GM12878 (cell line): Measurements from ENCODE around the gene SLC2A1. TPM values are rescaled to one million over a fixed set of nuclear protein-coding genes. Genes with fewer than 3 reads are reported as not detected.

Experiments
- BCL11A ChIP-seq: IDR thresholded peaks from 2 replicates; pipeline ENCODE4 v1.6.1; 2011; ENCODE audit warnings: low read depth, low read length
- MTA2 ChIP-seq: fragments of 450-650 bp; IDR thresholded peaks from 2 replicates; pipeline ENCODE4 v1.6.1; 2016; ENCODE audit warnings: low read depth, mild to moderate bottlenecking, moderate library complexity
- MYB ChIP-seq: fragments of 150-350 bp; IDR thresholded peaks from 2 replicates; pipeline ENCODE4 v1.6.1; 2014; ENCODE audit warnings: mild to moderate bottlenecking, low read depth, low read length, borderline replicate concordance
- NKRF ChIP-seq: fragments of 450-650 bp; conservative IDR thresholded peaks from 2 replicates; pipeline ENCODE4 v1.6.1; 2017; ENCODE audit warnings: mild to moderate bottlenecking, moderate library complexity
- NR2C1 ChIP-seq: fragments of 450-650 bp; IDR thresholded peaks from 2 replicates; pipeline ENCODE4 v1.6.1; 2017; ENCODE audit warnings: antibody characterized with exemption, mild to moderate bottlenecking, moderate library complexity
- RAD21 ChIP-seq: IDR thresholded peaks from 2 replicates; pipeline ENCODE4 v1.6.1; 2011; ENCODE audit warnings: mild to moderate bottlenecking, low read depth, low read length, moderate library complexity; ENCODE audit not compliant: insufficient read depth
- RBBP5 ChIP-seq: fragments of 200-600 bp; sonication (generic); conservative IDR thresholded peaks from 2 replicates; pipeline ENCODE4 v1.6.1; 2016
- SIN3A ChIP-seq: IDR thresholded peaks from 2 replicates; pipeline ENCODE4 v1.6.1; 2012; ENCODE audit warnings: low read depth, low read length, improper control_type of control experiment
- SMAD1 ChIP-seq: fragments of 450-650 bp; IDR thresholded peaks from 2 replicates; pipeline ENCODE4 v1.6.1; 2018; ENCODE audit warnings: mild to moderate bottlenecking, low read depth; ENCODE audit not compliant: partially characterized antibody
- SMAD5 ChIP-seq: IDR thresholded peaks from 2 replicates; pipeline ENCODE4 v1.6.1; 2016; ENCODE audit warnings: antibody characterized with exemption, low read depth
- SMARCA5 ChIP-seq: fragments of 450-650 bp; IDR thresholded peaks from 2 replicates; pipeline ENCODE4 v1.6.1; 2017; ENCODE audit warnings: mild to moderate bottlenecking
- ZNF24 ChIP-seq: fragments of 450-650 bp; IDR thresholded peaks from 2 replicates; pipeline ENCODE4 v1.6.1; 2017; ENCODE audit warnings: antibody characterized with exemption, mild to moderate bottlenecking
- polyA plus RNA-seq, 11 experiments: library from polyadenylated mRNA; depleted of rRNA in 4 of 11; unstranded in 6 of 11; stranded (reverse) in 5 of 11; fragments of >200 nt; fragmentation: Nextera tagmentation in 4 of 11; fragmentation: Illumina TruSeq in 1 of 11; extraction: Ambion mirVana in 4 of 11; extraction: Trizol in 1 of 11; gene quantifications; 1 replicate in 1 of 11; 2 replicates in 10 of 11; pipeline versions ENCODE4 v1.2.1 to v1.2.3, GENCODE V29; 2011 to 2016; ENCODE audit warnings: inconsistent platforms in 2 of 11, missing spikeins in 2 of 11, low read depth in 1 of 11
- total RNA-seq, 4 experiments: library from RNA; depleted of rRNA in 3 of 4; stranded (reverse); fragments of >200 nt in 3 of 4; fragmentation: Illumina TruSeq in 1 of 4; extraction: Trizol in 1 of 4; gene quantifications; 2 replicates each; pipeline versions ENCODE4 v1.2.1 to v1.2.3, GENCODE V29; 2013 to 2021
- TF ChIP-seq, protein P1 (sequence below): fragments of 450-650 bp; IDR thresholded peaks from 2 replicates; pipeline ENCODE4 v1.6.1; 2017; ENCODE audit warnings: mild to moderate bottlenecking
- TF ChIP-seq, protein P2 (sequence below): fragments of 450-650 bp; IDR thresholded peaks from 2 replicates; pipeline ENCODE4 v1.6.1; 2014; ENCODE audit warnings: mild to moderate bottlenecking
- TF ChIP-seq, protein P3 (sequence below): fragments of 450-650 bp; IDR thresholded peaks from 2 replicates; pipeline ENCODE4 v1.6.1; 2018; ENCODE audit warnings: mild to moderate bottlenecking, low read depth, moderate library complexity; ENCODE audit not compliant: partially characterized antibody
- TF ChIP-seq, protein P4 (sequence below): fragments of 450-650 bp; IDR thresholded peaks from 2 replicates; pipeline ENCODE4 v1.6.1; 2018; ENCODE audit warnings: borderline replicate concordance, mild to moderate bottlenecking; ENCODE audit not compliant: partially characterized antibody
- TF ChIP-seq, protein P5 (sequence below): fragments of 450-650 bp; formaldehyde crosslinking; IDR thresholded peaks from 2 replicates; pipeline ENCODE4 v1.4.0; 2020; ENCODE audit warnings: mild to moderate bottlenecking, moderate library complexity

Gene SLC2A1
- total and polyA plus RNA-seq, 10 of the 15 experiments (the other 5 are each of a cell fraction or from before 2014, with no cell fraction given), result 5.7 to 66.0 (median 44.2) TPM

DNA sequence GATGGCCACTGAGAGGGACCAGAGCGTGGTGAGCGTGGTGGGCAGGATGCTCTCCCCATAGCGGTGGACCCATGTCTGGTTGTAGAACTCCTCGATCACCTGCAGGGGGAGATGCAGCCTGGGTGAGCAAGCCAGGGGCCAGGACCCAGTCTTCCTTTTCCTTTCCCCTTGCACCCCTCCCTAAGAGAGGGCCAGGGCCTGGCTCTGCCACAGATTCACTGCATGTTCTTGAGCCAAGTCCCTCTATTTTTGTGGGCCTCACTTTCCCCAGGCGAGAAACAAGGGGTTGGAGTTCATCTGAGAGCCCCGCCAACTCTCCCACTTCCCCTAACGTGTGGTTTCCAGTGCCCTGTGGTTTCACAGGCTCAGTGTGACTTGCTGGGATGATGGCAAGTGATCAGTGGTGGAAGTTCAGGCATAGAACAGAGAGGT is 27.5 kb downstream of the SLC2A1 start (continued):
- TF ChIP-seq, protein P1, sequence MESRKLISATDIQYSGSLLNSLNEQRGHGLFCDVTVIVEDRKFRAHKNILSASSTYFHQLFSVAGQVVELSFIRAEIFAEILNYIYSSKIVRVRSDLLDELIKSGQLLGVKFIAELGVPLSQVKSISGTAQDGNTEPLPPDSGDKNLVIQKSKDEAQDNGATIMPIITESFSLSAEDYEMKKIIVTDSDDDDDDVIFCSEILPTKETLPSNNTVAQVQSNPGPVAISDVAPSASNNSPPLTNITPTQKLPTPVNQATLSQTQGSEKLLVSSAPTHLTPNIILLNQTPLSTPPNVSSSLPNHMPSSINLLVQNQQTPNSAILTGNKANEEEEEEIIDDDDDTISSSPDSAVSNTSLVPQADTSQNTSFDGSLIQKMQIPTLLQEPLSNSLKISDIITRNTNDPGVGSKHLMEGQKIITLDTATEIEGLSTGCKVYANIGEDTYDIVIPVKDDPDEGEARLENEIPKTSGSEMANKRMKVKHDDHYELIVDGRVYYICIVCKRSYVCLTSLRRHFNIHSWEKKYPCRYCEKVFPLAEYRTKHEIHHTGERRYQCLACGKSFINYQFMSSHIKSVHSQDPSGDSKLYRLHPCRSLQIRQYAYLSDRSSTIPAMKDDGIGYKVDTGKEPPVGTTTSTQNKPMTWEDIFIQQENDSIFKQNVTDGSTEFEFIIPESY, result peak; percentile 22; the same call in 1 of the 2 replicates
- no peak for TF ChIP-seq SMARCA5
- TF ChIP-seq, protein P2, sequence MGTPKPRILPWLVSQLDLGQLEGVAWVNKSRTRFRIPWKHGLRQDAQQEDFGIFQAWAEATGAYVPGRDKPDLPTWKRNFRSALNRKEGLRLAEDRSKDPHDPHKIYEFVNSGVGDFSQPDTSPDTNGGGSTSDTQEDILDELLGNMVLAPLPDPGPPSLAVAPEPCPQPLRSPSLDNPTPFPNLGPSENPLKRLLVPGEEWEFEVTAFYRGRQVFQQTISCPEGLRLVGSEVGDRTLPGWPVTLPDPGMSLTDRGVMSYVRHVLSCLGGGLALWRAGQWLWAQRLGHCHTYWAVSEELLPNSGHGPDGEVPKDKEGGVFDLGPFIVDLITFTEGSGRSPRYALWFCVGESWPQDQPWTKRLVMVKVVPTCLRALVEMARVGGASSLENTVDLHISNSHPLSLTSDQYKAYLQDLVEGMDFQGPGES, result no peak
- TF ChIP-seq RAD21, result peak; percentile 60
- TF ChIP-seq MYB, result no peak
- TF ChIP-seq SIN3A, result no peak
- TF ChIP-seq RBBP5, result no peak
- TF ChIP-seq SMAD1, result no peak
- TF ChIP-seq BCL11A, result peak; percentile 50
- TF ChIP-seq, protein P3, sequence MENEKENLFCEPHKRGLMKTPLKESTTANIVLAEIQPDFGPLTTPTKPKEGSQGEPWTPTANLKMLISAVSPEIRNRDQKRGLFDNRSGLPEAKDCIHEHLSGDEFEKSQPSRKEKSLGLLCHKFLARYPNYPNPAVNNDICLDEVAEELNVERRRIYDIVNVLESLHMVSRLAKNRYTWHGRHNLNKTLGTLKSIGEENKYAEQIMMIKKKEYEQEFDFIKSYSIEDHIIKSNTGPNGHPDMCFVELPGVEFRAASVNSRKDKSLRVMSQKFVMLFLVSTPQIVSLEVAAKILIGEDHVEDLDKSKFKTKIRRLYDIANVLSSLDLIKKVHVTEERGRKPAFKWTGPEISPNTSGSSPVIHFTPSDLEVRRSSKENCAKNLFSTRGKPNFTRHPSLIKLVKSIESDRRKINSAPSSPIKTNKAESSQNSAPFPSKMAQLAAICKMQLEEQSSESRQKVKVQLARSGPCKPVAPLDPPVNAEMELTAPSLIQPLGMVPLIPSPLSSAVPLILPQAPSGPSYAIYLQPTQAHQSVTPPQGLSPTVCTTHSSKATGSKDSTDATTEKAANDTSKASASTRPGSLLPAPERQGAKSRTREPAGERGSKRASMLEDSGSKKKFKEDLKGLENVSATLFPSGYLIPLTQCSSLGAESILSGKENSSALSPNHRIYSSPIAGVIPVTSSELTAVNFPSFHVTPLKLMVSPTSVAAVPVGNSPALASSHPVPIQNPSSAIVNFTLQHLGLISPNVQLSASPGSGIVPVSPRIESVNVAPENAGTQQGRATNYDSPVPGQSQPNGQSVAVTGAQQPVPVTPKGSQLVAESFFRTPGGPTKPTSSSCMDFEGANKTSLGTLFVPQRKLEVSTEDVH, result no peak
- TF ChIP-seq, protein P4, sequence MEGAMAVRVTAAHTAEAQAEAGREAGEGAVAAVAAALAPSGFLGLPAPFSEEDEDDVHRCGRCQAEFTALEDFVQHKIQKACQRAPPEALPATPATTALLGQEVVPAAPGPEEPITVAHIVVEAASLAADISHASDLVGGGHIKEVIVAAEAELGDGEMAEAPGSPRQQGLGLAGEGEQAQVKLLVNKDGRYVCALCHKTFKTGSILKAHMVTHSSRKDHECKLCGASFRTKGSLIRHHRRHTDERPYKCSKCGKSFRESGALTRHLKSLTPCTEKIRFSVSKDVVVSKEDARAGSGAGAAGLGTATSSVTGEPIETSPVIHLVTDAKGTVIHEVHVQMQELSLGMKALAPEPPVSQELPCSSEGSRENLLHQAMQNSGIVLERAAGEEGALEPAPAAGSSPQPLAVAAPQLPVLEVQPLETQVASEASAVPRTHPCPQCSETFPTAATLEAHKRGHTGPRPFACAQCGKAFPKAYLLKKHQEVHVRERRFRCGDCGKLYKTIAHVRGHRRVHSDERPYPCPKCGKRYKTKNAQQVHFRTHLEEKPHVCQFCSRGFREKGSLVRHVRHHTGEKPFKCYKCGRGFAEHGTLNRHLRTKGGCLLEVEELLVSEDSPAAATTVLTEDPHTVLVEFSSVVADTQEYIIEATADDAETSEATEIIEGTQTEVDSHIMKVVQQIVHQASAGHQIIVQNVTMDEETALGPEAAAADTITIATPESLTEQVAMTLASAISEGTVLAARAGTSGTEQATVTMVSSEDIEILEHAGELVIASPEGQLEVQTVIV, result no peak
- TF ChIP-seq NR2C1, result peak; percentile 45; the same call in 1 of the 2 replicates
- TF ChIP-seq ZNF24, result no peak
- no peak for TF ChIP-seq NKRF
- TF ChIP-seq, protein P5, sequence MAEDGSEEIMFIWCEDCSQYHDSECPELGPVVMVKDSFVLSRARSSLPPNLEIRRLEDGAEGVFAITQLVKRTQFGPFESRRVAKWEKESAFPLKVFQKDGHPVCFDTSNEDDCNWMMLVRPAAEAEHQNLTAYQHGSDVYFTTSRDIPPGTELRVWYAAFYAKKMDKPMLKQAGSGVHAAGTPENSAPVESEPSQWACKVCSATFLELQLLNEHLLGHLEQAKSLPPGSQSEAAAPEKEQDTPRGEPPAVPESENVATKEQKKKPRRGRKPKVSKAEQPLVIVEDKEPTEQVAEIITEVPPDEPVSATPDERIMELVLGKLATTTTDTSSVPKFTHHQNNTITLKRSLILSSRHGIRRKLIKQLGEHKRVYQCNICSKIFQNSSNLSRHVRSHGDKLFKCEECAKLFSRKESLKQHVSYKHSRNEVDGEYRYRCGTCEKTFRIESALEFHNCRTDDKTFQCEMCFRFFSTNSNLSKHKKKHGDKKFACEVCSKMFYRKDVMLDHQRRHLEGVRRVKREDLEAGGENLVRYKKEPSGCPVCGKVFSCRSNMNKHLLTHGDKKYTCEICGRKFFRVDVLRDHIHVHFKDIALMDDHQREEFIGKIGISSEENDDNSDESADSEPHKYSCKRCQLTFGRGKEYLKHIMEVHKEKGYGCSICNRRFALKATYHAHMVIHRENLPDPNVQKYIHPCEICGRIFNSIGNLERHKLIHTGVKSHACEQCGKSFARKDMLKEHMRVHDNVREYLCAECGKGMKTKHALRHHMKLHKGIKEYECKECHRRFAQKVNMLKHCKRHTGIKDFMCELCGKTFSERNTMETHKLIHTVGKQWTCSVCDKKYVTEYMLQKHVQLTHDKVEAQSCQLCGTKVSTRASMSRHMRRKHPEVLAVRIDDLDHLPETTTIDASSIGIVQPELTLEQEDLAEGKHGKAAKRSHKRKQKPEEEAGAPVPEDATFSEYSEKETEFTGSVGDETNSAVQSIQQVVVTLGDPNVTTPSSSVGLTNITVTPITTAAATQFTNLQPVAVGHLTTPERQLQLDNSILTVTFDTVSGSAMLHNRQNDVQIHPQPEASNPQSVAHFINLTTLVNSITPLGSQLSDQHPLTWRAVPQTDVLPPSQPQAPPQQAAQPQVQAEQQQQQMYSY (CRISPR knock-in tag), result no peak
- no peak for TF ChIP-seq SMAD5
- peak; percentile 71 for TF ChIP-seq MTA2
